ENCODE measurements around the gene RAMP2. TPM values are rescaled to one million over a fixed set of nuclear protein-coding genes. Genes with fewer than 3 reads are reported as not detected.
A peak's percentile ranks its signal among the peaks of the same experiment; 100 is the strongest.

Gene RAMP2
- total RNA-seq, 6 donors from 2014 or later, result 12.2 to 120 (median 55.8) TPM; not detected in 1

- no peaks in the 10 kb centered on the region for H3K9me3 ChIP-seq
- 19 to 21% methylated on average over 10 of the region's 10 CpGs for WGBS, 2 donors
- peaks cover 18 to 24% (median 22%) of the 10 kb centered on the region in 4 donors for H3K4me1 ChIP-seq
- H3K36me3 ChIP-seq, result peaks cover 0 to 8% (median 0%) of the 10 kb centered on the region in 4 donors
- DNase-seq (no peak), ATAC-seq (ENCODE audit: low FRiP score in 2 of 2) (no peak)
- H3K27ac ChIP-seq, result peak overlapping the region; percentile 55 to 92 (median 78)
- H3K27me3 ChIP-seq, result no peaks in the 10 kb centered on the region
- H3K4me3 ChIP-seq, result peak overlapping the region; percentile 50 to 95 (median 78)
- TF ChIP-seq POLR2A (IDR thresholded peaks at IDR 0.05), result no peak
- TF ChIP-seq CTCF (IDR thresholded peaks at IDR 0.05), result no peak
- TF ChIP-seq POLR2AphosphoS5 (IDR thresholded peaks at IDR 0.05), result no peak
- no peak for TF ChIP-seq EP300 (IDR thresholded peaks at IDR 0.05)
Observed at GRCh38 chr17:42798011-42798382, 37.0 kb downstream of the RAMP2 start.

- 21 to 26% methylated on average over 41 to 66 of the region's 66 CpGs for WGBS, 2 donors
- peaks cover 18 to 24% (median 22%) of the 10 kb centered on the region in 4 donors for H3K4me1 ChIP-seq
- TF ChIP-seq EP300 (IDR thresholded peaks at IDR 0.05), result no peak
- peak in 2 of 6 experiments; percentile 17 to 28 for TF ChIP-seq CTCF (IDR thresholded peaks at IDR 0.05)
- TF ChIP-seq POLR2AphosphoS5 (IDR thresholded peaks at IDR 0.05), result peak; percentile 38 to 55
- TF ChIP-seq POLR2A (IDR thresholded peaks at IDR 0.05), result peak in 2 of 4 donors; percentile 24 to 47
- H3K36me3 ChIP-seq, result peaks cover 0 to 8% (median 0%) of the 10 kb centered on the region in 4 donors
- peak within 1 kb of the TSS; percentile 55 to 92 (median 78) for H3K27ac ChIP-seq
- peak; percentile 88 to 96 for DNase-seq
- peak; percentile 93 to 99 for ATAC-seq (ENCODE audit: low FRiP score in 2 of 2)
- H3K4me3 ChIP-seq, result peak within 1 kb of the TSS; percentile 50 to 95 (median 78)
- no peaks in the 10 kb centered on the region for H3K9me3 ChIP-seq
- H3K27me3 ChIP-seq, result no peaks in the 10 kb centered on the region
Observed at GRCh38 chr17:42798383-42799380, 37.7 kb downstream of the RAMP2 start, which contains the start of the genes CNTD1 and COA3. Gene CNTD1, plus strand, starts transcription at chr17:42798861. Its CDS starts 207 bp downstream, at chr17:42799068. Gene COA3, minus strand, starts transcription at chr17:42798704. Its CDS starts 23 bp downstream, at chr17:42798681.

GRCh38 chr17:42803074-42803883 is 42.3 kb downstream of the RAMP2 start:
- DNase-seq (no peak), ATAC-seq (ENCODE audit: low FRiP score in 2 of 2) (no peak)
- WGBS, 2 donors, result 44 to 51% methylated on average over 2 of the region's 2 CpGs
- peaks cover 4 to 6% (median 5%) of the 10 kb centered on the region in 4 donors for H3K4me1 ChIP-seq
- H3K36me3 ChIP-seq, result no peaks in the 10 kb centered on the region
- no peak for TF ChIP-seq EP300 (IDR thresholded peaks at IDR 0.05)
- TF ChIP-seq POLR2A (IDR thresholded peaks at IDR 0.05), result no peak
- no peak for TF ChIP-seq POLR2AphosphoS5 (IDR thresholded peaks at IDR 0.05)
- TF ChIP-seq CTCF (IDR thresholded peaks at IDR 0.05), result no peak
- no peaks in the 10 kb centered on the region for H3K9me3 ChIP-seq
- H3K4me3 ChIP-seq, result no peak overlapping the region
- no peak overlapping the region for H3K27ac ChIP-seq
- H3K27me3 ChIP-seq, result no peaks in the 10 kb centered on the region

- H3K9me3 ChIP-seq, result no peaks in the 10 kb centered on the region
- no peak overlapping the region for H3K4me3 ChIP-seq
- H3K27ac ChIP-seq, result peak overlapping the region in 1 of 4 donors; percentile 60
- H3K27me3 ChIP-seq, result no peaks in the 10 kb centered on the region
- WGBS, 2 donors, result 67 to 80% methylated on average over 1 of the region's 1 CpG
- no peaks in the 10 kb centered on the region for H3K4me1 ChIP-seq
- peak in 1 of 2 donors; percentile 26 for DNase-seq
- H3K36me3 ChIP-seq, result peaks cover 0 to 8% (median 4%) of the 10 kb centered on the region in 4 donors
- ATAC-seq (ENCODE audit: low FRiP score in 2 of 2), result peak in 1 of 2 donors; percentile 80
- TF ChIP-seq POLR2AphosphoS5 (IDR thresholded peaks at IDR 0.05), result no peak
- no peak for TF ChIP-seq POLR2A (IDR thresholded peaks at IDR 0.05)
- TF ChIP-seq CTCF (IDR thresholded peaks at IDR 0.05), result no peak
- no peak for TF ChIP-seq EP300 (IDR thresholded peaks at IDR 0.05)
Observed at GRCh38 chr17:42804918-42805367, 43.9 kb downstream of the RAMP2 start.
